ENCODE measurements around the gene CABP7.

Gene CABP7

GRCh38 chr22:29701155-29701999 is 18.4 kb upstream of the CABP7 start:
- intact Hi-C loops (cut with DNase I) = no loop called here
- no peak for DNase-seq

GRCh38 chr22:29702000-29702930 is 17.5 kb upstream of the CABP7 start:
- DNase-seq = peak in 6 of 42 donors; percentile 37 to 59 (median 44)

GRCh38 chr22:29702931-29703501 is 16.8 kb upstream of the CABP7 start:
- peak in 40 of 42 donors; percentile 14 to 81 (median 56) for DNase-seq

More at GRCh38 chr22:29702000-29702930, 17.5 kb upstream of the CABP7 start:
- intact Hi-C loops (cut with DNase I) = no loop called here

GRCh38 chr22:29703569-29704195 is 16.1 kb upstream of the CABP7 start:
- intact Hi-C loops (cut with DNase I) = no loop called here
- DNase-seq = no peak

More at GRCh38 chr22:29702931-29703501, 16.8 kb upstream of the CABP7 start:
- intact Hi-C loops (cut with DNase I) = no loop called here

- peak; percentile 46 to 88 (median 76) for DNase-seq
These were observed 15.1 kb upstream of the CABP7 start for GRCh38 chr22:29704528-29705285.

GRCh38 chr22:29705651-29706050 is 14.2 kb upstream of the CABP7 start:
- no peak for DNase-seq
- intact Hi-C loops (cut with DNase I) = no loop called here

More at GRCh38 chr22:29704528-29705285, 15.1 kb upstream of the CABP7 start:
- intact Hi-C loops (cut with DNase I) = no loop called here

- intact Hi-C loops (cut with DNase I) = no loop called here
These were observed 13.3 kb upstream of the CABP7 start for GRCh38 chr22:29706486-29706885.

GRCh38 chr22:29707010-29707409 is 12.8 kb upstream of the CABP7 start:
- DNase-seq = no peak
- intact Hi-C loops (cut with DNase I) = no loop called here

More at GRCh38 chr22:29706486-29706885, 13.3 kb upstream of the CABP7 start:
- no peak for DNase-seq

GRCh38 chr22:29707471-29707870 is 12.3 kb upstream of the CABP7 start:
- no peak for DNase-seq
- intact Hi-C loops (cut with DNase I) = no loop called here

- intact Hi-C loops (cut with DNase I) = no loop called here
These were observed 9.6 kb upstream of the CABP7 start for GRCh38 chr22:29710193-29710592.

GRCh38 chr22:29710922-29711593 is 8.7 kb upstream of the CABP7 start:
- peak in 1 of 42 donors; percentile 33 for DNase-seq
- intact Hi-C loops (cut with DNase I) = no loop called here

More at GRCh38 chr22:29710193-29710592, 9.6 kb upstream of the CABP7 start:
- DNase-seq = no peak

GRCh38 chr22:29712119-29712518 is 7.7 kb upstream of the CABP7 start:
- DNase-seq = no peak
- intact Hi-C loops (cut with DNase I) = no loop called here

GRCh38 chr22:29713156-29713727 is 6.6 kb upstream of the CABP7 start:
- DNase-seq = no peak
- intact Hi-C loops (cut with DNase I) = no loop called here

GRCh38 chr22:29715240-29715639 is 4.6 kb upstream of the CABP7 start:
- no peak for DNase-seq
- intact Hi-C loops (cut with DNase I) = no loop called here

- intact Hi-C loops (cut with DNase I) = no loop called here
These were observed 4.1 kb upstream of the CABP7 start for GRCh38 chr22:29715705-29716104.

GRCh38 chr22:29716814-29717545 is 2.8 kb upstream of the CABP7 start:
- intact Hi-C loops (cut with DNase I) = no loop called here
- DNase-seq = peak in 41 of 42 donors; percentile 56 to 92 (median 81)

More at GRCh38 chr22:29715705-29716104, 4.1 kb upstream of the CABP7 start:
- DNase-seq = no peak

GRCh38 chr22:29717789-29718188 is 2.0 kb upstream of the CABP7 start:
- no peak for DNase-seq
- intact Hi-C loops (cut with DNase I) = no loop called here

All from head of caudate nucleus (tissue), 42 donors.